SJCRH30 (cell line): ENCODE data around the gene DUS3L. TPM values are rescaled to one million over a fixed set of nuclear protein-coding genes. Genes with fewer than 3 reads are reported as not detected.

Source experiments
- total RNA-seq: library from RNA; depleted of rRNA; stranded (reverse); fragments of >200 nt; shearing (Covaris generic); gene quantifications from 2 replicates; pipeline ENCODE4 v1.2.3, GENCODE V29; 2014; rRNA removed

DUS3L gene
- total RNA-seq, 1 experiment from 2014 or later: 28.2 TPM

Other genes with a start within 250 kb of the DUS3L start
- not detected in 2 replicates for gene TINCR, start 223.2 kb downstream of the DUS3L start, total RNA-seq
- 32.6 and 41.8 TPM in 2 replicates for gene SAFB2, start 168.4 kb downstream of the DUS3L start, total RNA-seq
- 78.9 and 106 TPM in 2 replicates for gene SAFB, start 168.1 kb downstream of the DUS3L start, total RNA-seq
- 33.0 and 45.6 TPM in 2 replicates for gene MICOS13, start 110.6 kb downstream of the DUS3L start, total RNA-seq
- gene HSD11B1L, start 110.1 kb downstream of the DUS3L start, total RNA-seq: 0.89 and 1.3 TPM in 2 replicates
- 510 and 695 TPM in 2 replicates for gene RPL36, start 100.9 kb downstream of the DUS3L start, total RNA-seq
- 53.5 and 54.0 TPM in 2 replicates for gene LONP1, start 71.0 kb downstream of the DUS3L start, total RNA-seq
- gene CATSPERD, start 70.5 kb downstream of the DUS3L start, total RNA-seq: not detected in 2 replicates
- gene PRR22, start 6.4 kb downstream of the DUS3L start, total RNA-seq: 1.7 and 2.1 TPM in 2 replicates
- gene NRTN, start 13.9 kb upstream of the DUS3L start, total RNA-seq: 21.5 and 23.6 TPM in 2 replicates
- gene FUT6, start 48.5 kb upstream of the DUS3L start, total RNA-seq: 2.0 TPM in 2 replicates
- gene FUT3, start 60.3 kb upstream of the DUS3L start, total RNA-seq: 21.9 and 23.9 TPM in 2 replicates
- 0.61 and 0.94 TPM in 2 replicates for gene FUT5, start 79.4 kb upstream of the DUS3L start, total RNA-seq
- 245 and 307 TPM in 2 replicates for gene NDUFA11, start 112.6 kb upstream of the DUS3L start, total RNA-seq
- gene VMAC, start 113.7 kb upstream of the DUS3L start, total RNA-seq: 0.94 and 1.3 TPM in 2 replicates
- gene CAPS, start 123.1 kb upstream of the DUS3L start, total RNA-seq: 0.73 and 1.9 TPM in 2 replicates
- gene RANBP3, start 187.0 kb upstream of the DUS3L start, total RNA-seq: 74.8 and 76.5 TPM in 2 replicates